HUES6 (cell line): ENCODE data around the gene SSR3.

ENCODE experiments used
- H3K27ac ChIP-seq: 2 replicates; pipeline ENCODE4 v1.7.0; 2013; ENCODE audit warnings: low read depth, mild to moderate bottlenecking, low read length, inconsistent platforms
- H3K27me3 ChIP-seq: 2 replicates; pipeline ENCODE4 v1.6.1; 2013; ENCODE audit warnings: low read length; ENCODE audit not compliant: control insufficient read depth, insufficient read depth
- H3K36me3 ChIP-seq: 2 replicates; pipeline ENCODE4 v1.6.1; 2013; ENCODE audit warnings: low read length; ENCODE audit not compliant: control insufficient read depth, insufficient read depth
- H3K4me1 ChIP-seq: 2 replicates; pipeline ENCODE4 v1.6.1; 2013; ENCODE audit warnings: low read length; ENCODE audit not compliant: control insufficient read depth, insufficient read depth
- H3K4me3 ChIP-seq: 2 replicates; pipeline ENCODE4 v1.5.1; 2013; ENCODE audit warnings: low read depth, low read length
- H3K9ac ChIP-seq: one replicate; pipeline ENCODE4 v1.6.1; 2013; ENCODE audit warnings: mild to moderate bottlenecking, low read length
- H3K9me3 ChIP-seq: 2 replicates; pipeline ENCODE4 v1.6.1; 2013; ENCODE audit warnings: low read depth, low read length; ENCODE audit not compliant: control insufficient read depth, insufficient read depth

SSR3 gene

DNA sequence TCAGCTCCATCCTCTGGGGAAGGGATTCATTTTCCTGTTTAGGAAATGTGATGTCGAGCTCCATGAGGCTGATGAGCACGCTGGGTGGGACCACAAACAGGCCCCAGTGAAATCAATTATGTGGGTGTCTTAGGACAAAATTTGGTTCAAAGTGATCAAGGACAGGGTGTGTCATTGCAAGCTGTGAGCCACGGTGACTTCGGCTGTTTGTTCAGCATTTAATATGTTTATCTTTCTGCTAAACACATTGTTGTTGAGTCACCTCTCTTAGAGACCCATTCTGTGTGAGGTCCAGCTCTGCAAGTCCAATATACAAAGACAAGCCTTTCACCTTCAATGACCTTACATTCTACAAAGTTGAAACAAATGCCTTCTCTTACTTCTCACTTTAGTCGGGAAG lies 41.3 kb downstream of the SSR3 start:
- Histone ChIP-seq H3K9ac (no peak overlapping the region), H3K4me1 (peaks cover 10% of the 10 kb centered on the region), H3K27ac (no peak overlapping the region), H3K27me3 (no peaks in the 10 kb centered on the region), H3K4me3 (no peak overlapping the region), H3K36me3 (no peaks in the 10 kb centered on the region), H3K9me3 (no peaks in the 10 kb centered on the region)

DNA sequence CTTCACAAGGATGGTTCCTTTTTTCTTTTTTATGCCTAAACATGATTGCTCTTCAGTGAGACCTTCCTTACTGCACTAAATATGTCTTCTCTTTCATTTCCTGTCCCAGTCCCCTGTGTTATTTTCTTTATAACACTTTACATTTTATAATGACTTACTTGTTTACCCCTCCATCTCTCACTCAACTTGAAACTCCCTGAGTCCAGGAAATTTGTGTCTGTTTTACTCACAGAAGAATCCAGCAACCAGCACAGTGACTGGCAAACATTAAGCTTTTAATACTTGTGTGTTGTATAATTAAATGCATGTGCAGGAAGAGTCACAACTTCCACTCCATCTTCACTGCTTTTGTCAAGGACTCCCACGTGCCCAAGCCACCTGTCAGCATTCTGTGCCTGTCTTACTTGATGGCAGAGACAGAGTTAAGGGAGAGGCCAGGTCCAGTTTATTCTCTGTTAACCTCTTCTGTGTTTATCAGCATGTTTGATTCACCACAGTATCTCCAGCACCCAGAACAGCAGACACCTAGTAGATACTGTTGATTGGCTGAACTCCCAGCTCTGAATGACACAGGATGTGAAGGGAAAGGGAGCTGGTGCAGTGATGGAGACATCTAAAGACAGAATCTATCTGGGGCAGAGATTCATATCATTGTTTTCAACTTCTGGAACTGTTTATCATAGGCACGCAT lies 42.8 kb downstream of the SSR3 start:
- H3K27ac ChIP-seq = no peak overlapping the region
- H3K9ac ChIP-seq = no peak overlapping the region
- H3K4me1 ChIP-seq = peaks cover 10% of the 10 kb centered on the region
- no peaks in the 10 kb centered on the region for H3K27me3 ChIP-seq
- H3K36me3 ChIP-seq = no peaks in the 10 kb centered on the region
- H3K9me3 ChIP-seq = no peaks in the 10 kb centered on the region
- no peak overlapping the region for H3K4me3 ChIP-seq

- H3K27ac ChIP-seq = no peak overlapping the region
Observed at GRCh38 chr3:156509189-156510174, 45.4 kb downstream of the SSR3 start.

GRCh38 chr3:156507285-156507684 lies 47.6 kb downstream of the SSR3 start:
- Histone ChIP-seq H3K9ac (no peak overlapping the region), H3K27me3 (no peaks in the 10 kb centered on the region), H3K36me3 (no peaks in the 10 kb centered on the region), H3K4me1 (peaks cover 2% of the 10 kb centered on the region; the same call in 1 of the 2 replicates), H3K27ac (no peak overlapping the region), H3K4me3 (no peak overlapping the region), H3K9me3 (no peaks in the 10 kb centered on the region)

More at GRCh38 chr3:156509189-156510174, 45.4 kb downstream of the SSR3 start:
- no peaks in the 10 kb centered on the region for H3K27me3 ChIP-seq
- no peak overlapping the region for H3K9ac ChIP-seq
- no peaks in the 10 kb centered on the region for H3K36me3 ChIP-seq
- no peak overlapping the region for H3K4me3 ChIP-seq
- no peaks in the 10 kb centered on the region for H3K9me3 ChIP-seq
- H3K4me1 ChIP-seq = peaks cover 2% of the 10 kb centered on the region

- Histone ChIP-seq H3K36me3 (no peaks in the 10 kb centered on the region), H3K27me3 (no peaks in the 10 kb centered on the region), H3K4me1 (no peaks in the 10 kb centered on the region), H3K9me3 (peaks cover 20% of the 10 kb centered on the region), H3K4me3 (no peak overlapping the region), H3K27ac (no peak overlapping the region), H3K9ac (no peak overlapping the region)
Observed at GRCh38 chr3:156498307-156498706, 56.6 kb downstream of the SSR3 start.

GRCh38 chr3:156497326-156497725 lies 57.6 kb downstream of the SSR3 start:
- Histone ChIP-seq H3K27me3 (no peaks in the 10 kb centered on the region), H3K9ac (no peak overlapping the region), H3K36me3 (no peaks in the 10 kb centered on the region), H3K9me3 (peaks cover 20% of the 10 kb centered on the region), H3K4me3 (no peak overlapping the region), H3K4me1 (no peaks in the 10 kb centered on the region), H3K27ac (no peak overlapping the region)

DNA sequence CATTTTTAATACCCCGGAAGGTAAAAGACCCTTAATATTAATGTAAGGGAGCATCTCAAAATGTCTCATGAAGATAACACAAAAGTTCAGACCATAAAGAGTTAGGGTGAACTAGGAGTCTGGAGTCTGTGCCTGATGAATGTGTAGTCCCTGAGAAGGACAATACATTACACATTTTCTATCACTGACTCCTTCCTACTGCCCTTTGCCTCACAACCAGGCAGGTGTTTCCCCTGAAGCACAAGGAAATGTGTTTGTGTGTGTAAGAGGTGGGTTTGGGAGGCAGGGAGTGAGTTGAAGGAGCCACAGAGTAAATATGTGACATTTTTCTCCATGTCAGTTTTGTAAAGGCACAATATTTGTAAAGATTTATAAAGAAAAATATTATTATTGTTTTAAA lies 59.1 kb downstream of the SSR3 start:
- no peaks in the 10 kb centered on the region for H3K27me3 ChIP-seq
- H3K36me3 ChIP-seq = no peaks in the 10 kb centered on the region
- H3K27ac ChIP-seq = no peak overlapping the region
- H3K4me1 ChIP-seq = no peaks in the 10 kb centered on the region
- H3K4me3 ChIP-seq = no peak overlapping the region
- H3K9ac ChIP-seq = no peak overlapping the region
- H3K9me3 ChIP-seq = peaks cover 20% of the 10 kb centered on the region

DNA sequence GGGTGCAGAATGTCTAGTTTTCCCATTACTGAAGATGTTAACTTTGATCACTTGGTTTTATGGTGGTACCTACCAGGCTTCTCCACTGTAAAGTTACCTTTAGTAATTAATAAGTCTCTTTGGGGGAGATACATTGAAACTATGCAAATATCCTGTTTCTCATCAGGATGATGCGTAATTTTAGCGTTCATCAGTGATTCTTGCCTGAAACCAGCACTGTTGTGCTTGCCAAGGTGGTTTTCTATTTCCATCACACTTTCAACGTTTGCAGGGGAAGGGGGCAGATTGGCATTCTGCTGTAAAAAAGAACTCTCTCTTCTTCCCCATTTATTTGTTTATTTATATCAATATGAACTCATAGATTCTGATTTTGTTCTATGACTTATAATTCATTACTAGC lies 61.0 kb downstream of the SSR3 start:
- Histone ChIP-seq H3K27ac (no peak overlapping the region), H3K9ac (no peak overlapping the region), H3K4me3 (no peak overlapping the region), H3K9me3 (peaks cover 17% of the 10 kb centered on the region; the same call in 1 of the 2 replicates), H3K36me3 (no peaks in the 10 kb centered on the region), H3K4me1 (no peaks in the 10 kb centered on the region), H3K27me3 (no peaks in the 10 kb centered on the region)

GRCh38 chr3:156492801-156493261 lies 62.1 kb downstream of the SSR3 start:
- Histone ChIP-seq H3K27ac (no peak overlapping the region), H3K4me1 (no peaks in the 10 kb centered on the region), H3K36me3 (no peaks in the 10 kb centered on the region), H3K4me3 (no peak overlapping the region), H3K9ac (no peak overlapping the region), H3K27me3 (no peaks in the 10 kb centered on the region), H3K9me3 (peaks cover 10% of the 10 kb centered on the region; the same call in 1 of the 2 replicates)

- H3K27me3 ChIP-seq = no peaks in the 10 kb centered on the region
- no peak overlapping the region for H3K4me3 ChIP-seq
- no peaks in the 10 kb centered on the region for H3K4me1 ChIP-seq
- H3K27ac ChIP-seq = no peak overlapping the region
- H3K9ac ChIP-seq = no peak overlapping the region
- H3K9me3 ChIP-seq = 0 out of 2 replicates have a peak, but pooled peaks cover 5% of the 10 kb centered on the region
- H3K36me3 ChIP-seq = no peaks in the 10 kb centered on the region
Observed at GRCh38 chr3:156491192-156491591, 63.7 kb downstream of the SSR3 start.
